Ishikawa (cell line): ENCODE results near the gene ANKRD16.

Source experiments
- CEBPB ChIP-seq: IDR thresholded peaks from 2 replicates; pipeline ENCODE4 v1.6.1; 2012
- CREB1 ChIP-seq: IDR thresholded peaks from 2 replicates; pipeline ENCODE4 v1.6.1; 2012; ENCODE audit warnings: low read depth
- EGR1 ChIP-seq: IDR thresholded peaks from 2 replicates; pipeline ENCODE4 v1.6.1; 2012
- EP300 ChIP-seq: IDR thresholded peaks from 2 replicates; pipeline ENCODE4 v1.6.1; 2012; ENCODE audit warnings: borderline replicate concordance
- FOXM1 ChIP-seq: IDR thresholded peaks from 2 replicates; pipeline ENCODE4 v1.6.1; 2012; ENCODE audit warnings: low read depth, borderline replicate concordance
- MAX ChIP-seq: IDR thresholded peaks from 2 replicates; pipeline ENCODE4 v1.6.1; 2012
- NFIC ChIP-seq: IDR thresholded peaks from 2 replicates; pipeline ENCODE4 v1.6.1; 2012
- RAD21 ChIP-seq: IDR thresholded peaks from 2 replicates; pipeline ENCODE4 v1.6.1; 2012; ENCODE audit warnings: low read depth
- REST ChIP-seq: IDR thresholded peaks from 2 replicates; pipeline ENCODE4 v1.6.1; 2012; ENCODE audit warnings: low read depth, mild to moderate bottlenecking
- TAF1 ChIP-seq: IDR thresholded peaks from 2 replicates; pipeline ENCODE4 v1.6.1; 2012; ENCODE audit warnings: low read depth, mild to moderate bottlenecking
- TCF12 ChIP-seq: IDR thresholded peaks from 2 replicates; pipeline ENCODE4 v1.6.1; 2012; ENCODE audit warnings: low read depth
- TEAD4 ChIP-seq: IDR thresholded peaks from 2 replicates; pipeline ENCODE4 v1.6.1; 2012
- USF1 ChIP-seq: IDR thresholded peaks from 2 replicates; pipeline ENCODE4 v1.6.1; 2012
- YY1 ChIP-seq: IDR thresholded peaks from 2 replicates; pipeline ENCODE4 v1.6.1; 2012; ENCODE audit warnings: low read depth
- ZBTB7A ChIP-seq: IDR thresholded peaks from 2 replicates; pipeline ENCODE4 v1.6.1; 2012; ENCODE audit warnings: low read depth

ANKRD16 gene

GRCh38 chr10:5882961-5883360 lies 6.7 kb downstream of the ANKRD16 start:
- no peak for TF ChIP-seq USF1
- TF ChIP-seq TAF1 = no peak
- TF ChIP-seq CEBPB = no peak
- no peak for TF ChIP-seq REST
- TF ChIP-seq TEAD4 = no peak
- TF ChIP-seq ZBTB7A = no peak
- no peak for TF ChIP-seq CREB1
- no peak for TF ChIP-seq YY1
- no peak for TF ChIP-seq NFIC
- no peak for TF ChIP-seq RAD21
- no peak for TF ChIP-seq EGR1
- no peak for TF ChIP-seq EP300
- TF ChIP-seq MAX = no peak
- no peak for TF ChIP-seq TCF12
- TF ChIP-seq FOXM1 = no peak

GRCh38 chr10:5876181-5876768 lies 13.4 kb downstream of the ANKRD16 start:
- TF ChIP-seq TEAD4 (no peak), YY1 (no peak), USF1 (no peak), CEBPB (no peak), TAF1 (no peak)

- TF ChIP-seq ZBTB7A (no peak), RAD21 (peak; percentile 51), TAF1 (no peak), TEAD4 (no peak), TCF12 (no peak), CREB1 (no peak), EGR1 (no peak)
Observed at GRCh38 chr10:5873515-5873995, 16.1 kb downstream of the ANKRD16 start.

- TF ChIP-seq CREB1 (no peak), FOXM1 (no peak), REST (no peak), TCF12 (no peak), TEAD4 (no peak), MAX (no peak), EGR1 (no peak), YY1 (no peak), EP300 (no peak)
Observed at GRCh38 chr10:5871596-5871995, 18.1 kb downstream of the ANKRD16 start.

GRCh38 chr10:5869156-5869555 lies 20.5 kb downstream of the ANKRD16 start:
- TF ChIP-seq YY1 (no peak), MAX (no peak)

GRCh38 chr10:5862360-5862961 lies 27.2 kb downstream of the ANKRD16 start:
- TF ChIP-seq CEBPB (no peak), ZBTB7A (no peak), NFIC (no peak), USF1 (no peak), EGR1 (no peak), REST (no peak), EP300 (no peak), TEAD4 (no peak), TAF1 (no peak), YY1 (no peak), TCF12 (no peak), FOXM1 (no peak), CREB1 (no peak)
